IMR-90 (cell line): ENCODE results near the gene ROR2.

Source experiments
- BHLHE40 ChIP-seq: fragments of 150-350 bp; IDR thresholded peaks from 2 replicates; pipeline ENCODE4 v1.6.1; 2016; ENCODE audit warnings: mild to moderate bottlenecking, low read depth, low read length
- CEBPB ChIP-seq: IDR thresholded peaks from 2 replicates; pipeline ENCODE4 v1.6.1; 2012; ENCODE audit warnings: low read depth, low read length, improper control_type of control experiment
- CHD1 ChIP-seq: IDR thresholded peaks from 2 replicates; pipeline ENCODE4 v1.6.1; 2012; ENCODE audit warnings: low read depth, low read length, improper control_type of control experiment
- CTCF ChIP-seq: conservative IDR thresholded peaks from 2 replicates; pipeline ENCODE4 v1.5.1; 2012; ENCODE audit warnings: mild to moderate bottlenecking, low read depth, low read length, improper control_type of control experiment
- ELK1 ChIP-seq: fragments of 150-350 bp; IDR thresholded peaks from 2 replicates; pipeline ENCODE4 v1.6.1; 2016; ENCODE audit warnings: low read depth, mild to moderate bottlenecking, low read length, moderate library complexity, borderline replicate concordance
- MAFK ChIP-seq: IDR thresholded peaks from 2 replicates; pipeline ENCODE4 v1.6.1; 2012; ENCODE audit warnings: low read depth, low read length, improper control_type of control experiment
- MAZ ChIP-seq: IDR thresholded peaks from 2 replicates; pipeline ENCODE4 v1.6.1; 2012; ENCODE audit warnings: low read depth, mild to moderate bottlenecking, low read length, improper control_type of control experiment, moderate library complexity, borderline replicate concordance
- NFE2L2 ChIP-seq: fragments of 150-350 bp; IDR thresholded peaks from 2 replicates; pipeline ENCODE4 v1.6.1; 2016; ENCODE audit warnings: low read depth, mild to moderate bottlenecking, low read length
- POLR2A ChIP-seq: IDR thresholded peaks from 2 replicates; pipeline ENCODE4 v1.6.1; 2012; ENCODE audit warnings: mild to moderate bottlenecking, low read depth, low read length
- RAD21 ChIP-seq: IDR thresholded peaks from 2 replicates; pipeline ENCODE4 v1.6.1; 2012; ENCODE audit warnings: low read length, improper control_type of control experiment
- RCOR1 ChIP-seq: IDR thresholded peaks from 2 replicates; pipeline ENCODE4 v1.6.1; 2012; ENCODE audit warnings: mild to moderate bottlenecking, low read length, improper control_type of control experiment; ENCODE audit not compliant: insufficient replicate concordance
- RFX5 ChIP-seq: IDR thresholded peaks from 2 replicates; pipeline ENCODE4 v1.8.0; 2012; ENCODE audit warnings: low read depth, mild to moderate bottlenecking, low read length, moderate library complexity

- no peak for TF ChIP-seq POLR2A
- no peak for TF ChIP-seq CTCF
- TF ChIP-seq CEBPB = peak; percentile 99
- no peak for TF ChIP-seq ELK1
- no peak for TF ChIP-seq MAZ
- no peak for TF ChIP-seq RAD21
- TF ChIP-seq RCOR1 = no peak
- TF ChIP-seq RFX5 = no peak
- TF ChIP-seq MAFK = no peak
- no peak for TF ChIP-seq CHD1
- TF ChIP-seq NFE2L2 = no peak
- TF ChIP-seq BHLHE40 = no peak
These were observed 172.7 kb downstream of the ROR2 start for GRCh38 chr9:91777292-91777830.
